Thymus (tissue), 11 donors: ENCODE data around the gene ADRA2B. TPM values are rescaled to one million over a fixed set of nuclear protein-coding genes. Genes with fewer than 3 reads are reported as not detected.

ENCODE experiments used
- DNase-seq, 9 donors: peaks; one replicate each; pipeline ENCODE4 v3.0.0-alpha.2; 2013; ENCODE audit warnings: low spot score in 9 of 9, low read depth in 6 of 9, missing footprints in 1 of 9
- H3K27ac ChIP-seq, 2 donors: one replicate each; pipeline ENCODE4 v1.5.1; 2013; ENCODE audit warnings: control low read depth in 1 of 2, low read depth in 1 of 2, low read length in 1 of 2, mild to moderate bottlenecking in 1 of 2, moderate library complexity in 1 of 2
- H3K27me3 ChIP-seq, 2 donors: one replicate each; pipeline ENCODE4 v1.5.1; 2013; ENCODE audit warnings: low read length in 1 of 2; ENCODE audit not compliant: control insufficient read depth in 2 of 2, insufficient read depth in 1 of 2
- H3K36me3 ChIP-seq, 2 donors: one replicate each; pipeline ENCODE4 v1.5.1; 2013; ENCODE audit warnings: low read length in 1 of 2, mild to moderate bottlenecking in 1 of 2, moderate library complexity in 1 of 2; ENCODE audit not compliant: control insufficient read depth in 2 of 2, insufficient read depth in 2 of 2
- H3K4me1 ChIP-seq, 2 donors: one replicate each; pipeline ENCODE4 v1.5.1; 2013; ENCODE audit warnings: low read length in 2 of 2; ENCODE audit not compliant: control insufficient read depth in 2 of 2, insufficient read depth in 2 of 2
- H3K4me3 ChIP-seq, 2 donors: one replicate each; pipeline ENCODE4 v1.5.1; 2013; ENCODE audit warnings: low read length in 2 of 2, control low read depth in 1 of 2, mild to moderate bottlenecking in 1 of 2
- H3K9me3 ChIP-seq, 2 donors: one replicate each; pipeline ENCODE4 v1.5.1; 2013; ENCODE audit warnings: low read length in 1 of 2, mild to moderate bottlenecking in 1 of 2; ENCODE audit not compliant: control insufficient read depth in 2 of 2, insufficient read depth in 1 of 2
- WGBS: extraction: QIAGEN DNeasy Blood & Tissue Kit; methylation state at CpG from one replicate; pipeline ENCODE4 v1.1.7; 2013; 5-methylcytosine and 5-hydroxymethylcytosine counted together
- polyA plus RNA-seq: library from polyadenylated mRNA; stranded (reverse); fragments of 200-250 nt; gene quantifications from one replicate; pipeline ENCODE4 v1.2.3, GENCODE V29; 2013
- total RNA-seq: library from RNA; stranded (reverse); fragments of 120-200 nt; gene quantifications from one replicate; pipeline ENCODE4 v1.2.4, GENCODE V29; 2013
- donor health status: healthy.

ADRA2B gene
- total and polyA plus RNA-seq, 2 donors: 0.28 to 0.52 TPM

GRCh38 chr2:96115631-96116423 is 544 bp downstream of the ADRA2B start:
- Histone ChIP-seq H3K27ac (no peak overlapping the region), H3K36me3 (no peaks in the 10 kb centered on the region), H3K4me1 (peaks cover 0 to 11% of the 10 kb centered on the region in 2 donors), H3K4me3 (peak overlapping the region in 1 of 2 donors; percentile 63), H3K9me3 (peaks cover 6 to 12% of the 10 kb centered on the region in 2 donors), H3K27me3 (peaks cover 21 to 70% of the 10 kb centered on the region in 2 donors)
- DNase-seq: no peak
- WGBS: 46% methylated on average over 77 of the region's 77 CpGs

GRCh38 chr2:96114903-96115581 is 1.3 kb downstream of the ADRA2B start:
- peaks cover 21 to 71% of the 10 kb centered on the region in 2 donors for H3K27me3 ChIP-seq
- no peak for DNase-seq
- H3K4me1 ChIP-seq: peaks cover 0 to 11% of the 10 kb centered on the region in 2 donors
- no peak overlapping the region for H3K27ac ChIP-seq
- H3K9me3 ChIP-seq: peaks cover 6 to 12% of the 10 kb centered on the region in 2 donors
- no peaks in the 10 kb centered on the region for H3K36me3 ChIP-seq
- 97% methylated on average over 24 of the region's 24 CpGs for WGBS
- H3K4me3 ChIP-seq: no peak overlapping the region

GRCh38 chr2:96114546-96114902 is 1.8 kb downstream of the ADRA2B start:
- DNase-seq: no peak
- Histone ChIP-seq H3K4me3 (no peak overlapping the region), H3K9me3 (peaks cover 6 to 12% of the 10 kb centered on the region in 2 donors), H3K27me3 (peaks cover 21 to 72% of the 10 kb centered on the region in 2 donors), H3K4me1 (peaks cover 0 to 11% of the 10 kb centered on the region in 2 donors), H3K27ac (no peak overlapping the region), H3K36me3 (no peaks in the 10 kb centered on the region)
- WGBS: 97% methylated on average over 13 of the region's 13 CpGs

- Histone ChIP-seq H3K27ac (no peak overlapping the region), H3K4me3 (no peak overlapping the region), H3K27me3 (peaks cover 21 to 74% of the 10 kb centered on the region in 2 donors), H3K36me3 (no peaks in the 10 kb centered on the region), H3K4me1 (peaks cover 0 to 11% of the 10 kb centered on the region in 2 donors), H3K9me3 (peaks cover 6 to 12% of the 10 kb centered on the region in 2 donors)
- DNase-seq: no peak
- WGBS: 94% methylated on average over 17 of the region's 17 CpGs
Observed at GRCh38 chr2:96113951-96114350, 2.4 kb downstream of the ADRA2B start.

GRCh38 chr2:96113367-96113677 is 3.0 kb downstream of the ADRA2B start:
- 96% methylated on average over 7 of the region's 7 CpGs for WGBS
- Histone ChIP-seq H3K27me3 (peaks cover 21 to 75% of the 10 kb centered on the region in 2 donors), H3K4me3 (no peak overlapping the region), H3K9me3 (peaks cover 6 to 12% of the 10 kb centered on the region in 2 donors), H3K36me3 (no peaks in the 10 kb centered on the region), H3K4me1 (peaks cover 0 to 12% of the 10 kb centered on the region in 2 donors), H3K27ac (no peak overlapping the region)
- DNase-seq: no peak

GRCh38 chr2:96112501-96113366 is 3.6 kb downstream of the ADRA2B start:
- WGBS: 97% methylated on average over 9 of the region's 9 CpGs
- H3K9me3 ChIP-seq: peaks cover 6 to 12% of the 10 kb centered on the region in 2 donors
- peaks cover 0 to 15% of the 10 kb centered on the region in 2 donors for H3K4me1 ChIP-seq
- no peak for DNase-seq
- no peaks in the 10 kb centered on the region for H3K36me3 ChIP-seq
- H3K4me3 ChIP-seq: no peak overlapping the region
- H3K27me3 ChIP-seq: peaks cover 21 to 73% of the 10 kb centered on the region in 2 donors
- no peak overlapping the region for H3K27ac ChIP-seq

GRCh38 chr2:96111823-96112500 is 4.4 kb downstream of the ADRA2B start:
- Histone ChIP-seq H3K36me3 (no peaks in the 10 kb centered on the region), H3K4me3 (no peak overlapping the region), H3K27me3 (peaks cover 19 to 71% of the 10 kb centered on the region in 2 donors), H3K9me3 (peaks cover 7 to 12% of the 10 kb centered on the region in 2 donors), H3K4me1 (peaks cover 0 to 8% of the 10 kb centered on the region in 2 donors), H3K27ac (no peak overlapping the region)
- 92% methylated on average over 7 of the region's 7 CpGs for WGBS
- DNase-seq: no peak

GRCh38 chr2:96111257-96111640 is 5.1 kb downstream of the ADRA2B start:
- H3K27me3 ChIP-seq: peaks cover 16 to 67% of the 10 kb centered on the region in 2 donors
- no peak overlapping the region for H3K4me3 ChIP-seq
- H3K9me3 ChIP-seq: peaks cover 7 to 12% of the 10 kb centered on the region in 2 donors
- H3K4me1 ChIP-seq: peaks cover 0 to 8% of the 10 kb centered on the region in 2 donors
- no peaks in the 10 kb centered on the region for H3K36me3 ChIP-seq
- no peak overlapping the region for H3K27ac ChIP-seq
- DNase-seq: no peak
- 92% methylated on average over 4 of the region's 4 CpGs for WGBS
